KMS-11 (cell line): Measurements from ENCODE around the gene LRRTM4.

Source experiments
- H2AFZ ChIP-seq: fragments of 200-600 bp; sonication (generic); 2 replicates; pipeline ENCODE4 v1.6.1; 2016; ENCODE audit warnings: antibody characterized with exemption, mixed run types, low read depth
- H3K27ac ChIP-seq: fragments of 200-600 bp; sonication (generic); 2 replicates; pipeline ENCODE4 v1.6.1; 2016; ENCODE audit warnings: mild to moderate bottlenecking, mixed run types
- H3K27me3 ChIP-seq: fragments of 200-600 bp; sonication (generic); 2 replicates; pipeline ENCODE4 v1.6.1; 2017; ENCODE audit warnings: mild to moderate bottlenecking, low read depth, mixed run types, moderate library complexity; ENCODE audit not compliant: insufficient read depth
- H3K36me3 ChIP-seq: fragments of 200-600 bp; sonication (generic); 2 replicates; pipeline ENCODE4 v1.6.1; 2017; ENCODE audit warnings: mild to moderate bottlenecking, mixed run types; ENCODE audit not compliant: insufficient read depth
- H3K4me1 ChIP-seq: fragments of 200-600 bp; sonication (generic); 2 replicates; pipeline ENCODE4 v1.6.1; 2016; ENCODE audit warnings: mild to moderate bottlenecking, low read depth, mixed run types; ENCODE audit not compliant: poor library complexity, severe bottlenecking
- H3K4me2 ChIP-seq: fragments of 200-600 bp; sonication (generic); 2 replicates; pipeline ENCODE4 v1.7.0; 2016; ENCODE audit warnings: mild to moderate bottlenecking, mixed run types
- H3K4me3 ChIP-seq: fragments of 200-600 bp; sonication (generic); IDR thresholded peaks from 2 replicates; pipeline ENCODE4 v1.6.1; 2017; ENCODE audit warnings: low read depth, low read length, mixed read lengths; ENCODE audit not compliant: insufficient read depth
- H3K79me2 ChIP-seq: fragments of 200-600 bp; sonication (generic); 2 replicates; pipeline ENCODE4 v1.6.1; 2016; ENCODE audit warnings: low read depth, mixed run types; ENCODE audit not compliant: insufficient read depth
- H3K9ac ChIP-seq: fragments of 200-600 bp; sonication (generic); 2 replicates; pipeline ENCODE4 v1.6.1; 2016; ENCODE audit warnings: mild to moderate bottlenecking, mixed run types
- H4K20me1 ChIP-seq: fragments of 200-600 bp; sonication (generic); 2 replicates; pipeline ENCODE4 v1.6.1; 2016; ENCODE audit warnings: mild to moderate bottlenecking, mixed run types; ENCODE audit not compliant: insufficient read depth
- TF ChIP-seq, protein P1 (sequence below): fragments of 200-600 bp; sonication (generic); conservative IDR thresholded peaks from 2 replicates; pipeline ENCODE4 v1.6.1; 2017; ENCODE audit warnings: low read depth, mild to moderate bottlenecking, antibody characterized with exemption, low read length, moderate library complexity, mixed read lengths

Gene LRRTM4

DNA sequence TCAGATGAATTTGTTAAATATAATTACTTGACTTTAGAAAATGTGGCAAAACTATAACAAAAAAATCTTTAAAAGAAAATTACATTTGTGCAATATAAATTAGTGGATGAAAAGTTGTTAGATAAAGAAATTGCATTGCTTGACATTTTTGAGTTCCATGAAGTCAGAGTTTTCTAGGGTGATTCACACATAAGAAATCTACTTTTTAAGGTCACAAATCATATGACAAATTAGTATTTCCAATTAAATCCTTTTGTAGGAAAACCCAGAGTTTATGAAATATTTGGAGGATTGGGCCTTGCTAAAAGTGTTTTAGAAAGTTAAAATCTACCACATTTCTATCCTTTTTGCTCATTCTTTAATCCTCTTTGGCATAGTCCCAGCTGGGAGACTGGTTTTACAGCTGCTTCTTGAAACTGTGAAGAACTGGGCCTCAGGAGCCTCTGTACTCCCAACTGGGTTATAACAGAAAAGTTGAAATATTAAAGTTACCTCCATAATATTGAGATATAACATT is 289.2 kb downstream of the LRRTM4 start:
- no peak overlapping the region for H3K27ac ChIP-seq

DNA sequence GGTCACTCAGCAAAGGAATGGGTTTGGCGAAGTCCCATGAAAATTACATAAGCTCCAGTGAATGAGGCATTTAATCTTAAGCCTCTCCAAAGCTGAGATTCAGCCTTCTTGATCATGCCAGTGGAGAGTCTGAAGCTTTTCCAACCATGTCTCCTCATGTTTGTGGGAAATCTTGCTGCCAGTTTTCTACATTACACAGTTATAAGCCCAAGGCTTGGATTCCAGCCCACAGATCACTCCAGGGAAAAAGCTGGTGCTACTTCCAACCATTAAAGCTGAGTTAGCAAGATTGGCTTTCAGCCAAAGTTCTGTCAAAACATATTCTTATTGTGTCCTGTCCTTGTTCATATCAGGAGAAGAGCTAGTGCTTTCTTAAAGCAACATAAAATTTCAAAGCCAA is 293.8 kb downstream of the LRRTM4 start:
- TF ChIP-seq, protein P1, sequence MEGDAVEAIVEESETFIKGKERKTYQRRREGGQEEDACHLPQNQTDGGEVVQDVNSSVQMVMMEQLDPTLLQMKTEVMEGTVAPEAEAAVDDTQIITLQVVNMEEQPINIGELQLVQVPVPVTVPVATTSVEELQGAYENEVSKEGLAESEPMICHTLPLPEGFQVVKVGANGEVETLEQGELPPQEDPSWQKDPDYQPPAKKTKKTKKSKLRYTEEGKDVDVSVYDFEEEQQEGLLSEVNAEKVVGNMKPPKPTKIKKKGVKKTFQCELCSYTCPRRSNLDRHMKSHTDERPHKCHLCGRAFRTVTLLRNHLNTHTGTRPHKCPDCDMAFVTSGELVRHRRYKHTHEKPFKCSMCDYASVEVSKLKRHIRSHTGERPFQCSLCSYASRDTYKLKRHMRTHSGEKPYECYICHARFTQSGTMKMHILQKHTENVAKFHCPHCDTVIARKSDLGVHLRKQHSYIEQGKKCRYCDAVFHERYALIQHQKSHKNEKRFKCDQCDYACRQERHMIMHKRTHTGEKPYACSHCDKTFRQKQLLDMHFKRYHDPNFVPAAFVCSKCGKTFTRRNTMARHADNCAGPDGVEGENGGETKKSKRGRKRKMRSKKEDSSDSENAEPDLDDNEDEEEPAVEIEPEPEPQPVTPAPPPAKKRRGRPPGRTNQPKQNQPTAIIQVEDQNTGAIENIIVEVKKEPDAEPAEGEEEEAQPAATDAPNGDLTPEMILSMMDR: no peak

More for the DNA sequence above, 289.2 kb downstream of the LRRTM4 start:
- H3K4me2 ChIP-seq: no peak overlapping the region
- H3K9ac ChIP-seq: no peak overlapping the region
- H3K79me2 ChIP-seq: no peaks in the 10 kb centered on the region
- no peaks in the 10 kb centered on the region for H3K36me3 ChIP-seq
- H3K4me1 ChIP-seq: no peaks in the 10 kb centered on the region
- TF ChIP-seq, protein P1: no peak
- H4K20me1 ChIP-seq: no peaks in the 10 kb centered on the region
- no peak overlapping the region for H2AFZ ChIP-seq
- no peak overlapping the region for H3K4me3 ChIP-seq
- no peaks in the 10 kb centered on the region for H3K27me3 ChIP-seq

GRCh38 chr2:77210725-77211124 is 311.5 kb downstream of the LRRTM4 start:
- Histone ChIP-seq H3K79me2 (no peaks in the 10 kb centered on the region), H2AFZ (no peak overlapping the region), H4K20me1 (no peaks in the 10 kb centered on the region), H3K4me2 (no peak overlapping the region), H3K27me3 (no peaks in the 10 kb centered on the region), H3K36me3 (no peaks in the 10 kb centered on the region), H3K4me3 (no peak overlapping the region), H3K4me1 (no peaks in the 10 kb centered on the region), H3K27ac (no peak overlapping the region), H3K9ac (no peak overlapping the region)
- TF ChIP-seq, protein P1: no peak

More for the DNA sequence above, 293.8 kb downstream of the LRRTM4 start:
- H3K36me3 ChIP-seq: no peaks in the 10 kb centered on the region
- H3K79me2 ChIP-seq: no peaks in the 10 kb centered on the region
- no peaks in the 10 kb centered on the region for H3K27me3 ChIP-seq
- H4K20me1 ChIP-seq: no peaks in the 10 kb centered on the region
- no peak overlapping the region for H3K9ac ChIP-seq
- H3K4me3 ChIP-seq: no peak overlapping the region
- H3K27ac ChIP-seq: no peak overlapping the region
- H3K4me1 ChIP-seq: no peaks in the 10 kb centered on the region
- H3K4me2 ChIP-seq: no peak overlapping the region
- H2AFZ ChIP-seq: no peak overlapping the region

DNA sequence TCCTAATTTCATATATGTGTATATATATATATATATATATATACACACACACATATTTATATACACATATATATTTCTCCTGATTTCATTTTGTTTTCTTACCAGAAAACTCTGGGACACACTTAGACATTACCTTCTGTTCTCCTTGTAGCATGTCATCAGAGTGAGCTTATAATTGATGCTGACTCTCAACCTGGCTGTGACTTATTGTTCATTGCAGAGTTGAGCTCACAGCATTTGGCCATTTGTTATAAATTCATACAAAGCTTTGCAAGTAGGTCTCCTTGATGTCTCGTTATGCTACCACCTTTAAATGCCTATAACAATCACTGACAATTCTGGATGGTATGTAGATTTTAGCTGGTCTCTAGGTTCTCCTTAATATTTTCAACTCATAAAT is 314.8 kb downstream of the LRRTM4 start:
- H3K9ac ChIP-seq: no peak overlapping the region
- no peak overlapping the region for H3K4me3 ChIP-seq
- no peak overlapping the region for H3K4me2 ChIP-seq
- no peak overlapping the region for H2AFZ ChIP-seq
- no peaks in the 10 kb centered on the region for H3K36me3 ChIP-seq
- H3K27me3 ChIP-seq: no peaks in the 10 kb centered on the region
- H3K27ac ChIP-seq: no peak overlapping the region
- no peaks in the 10 kb centered on the region for H3K4me1 ChIP-seq
- H4K20me1 ChIP-seq: no peaks in the 10 kb centered on the region
- no peaks in the 10 kb centered on the region for H3K79me2 ChIP-seq
- TF ChIP-seq, protein P1: no peak

GRCh38 chr2:77201755-77202154 is 320.4 kb downstream of the LRRTM4 start:
- Histone ChIP-seq H3K4me2 (no peak overlapping the region), H3K79me2 (no peaks in the 10 kb centered on the region), H2AFZ (no peak overlapping the region), H3K36me3 (no peaks in the 10 kb centered on the region), H3K4me1 (no peaks in the 10 kb centered on the region), H3K9ac (no peak overlapping the region), H3K27ac (no peak overlapping the region), H3K27me3 (no peaks in the 10 kb centered on the region), H4K20me1 (no peaks in the 10 kb centered on the region), H3K4me3 (no peak overlapping the region)
- TF ChIP-seq, protein P1: no peak
